Stimulated activated CD8-positive, alpha-beta memory T cell treated with anti-CD3 and anti-CD28 coated beads, Interleukin-7, amount 100 ng/mL, for 1 hour (primary cell): ENCODE measurements around the gene NABP1.
A peak's percentile ranks its signal among the peaks of the same experiment; 100 is the strongest.

Experiments used
- DNase-seq, 2 donors: peaks; one replicate each; pipeline ENCODE4 v3.0.0-alpha.2; 2020; ENCODE audit warnings: low read depth in 2 of 2

NABP1 gene

DNA sequence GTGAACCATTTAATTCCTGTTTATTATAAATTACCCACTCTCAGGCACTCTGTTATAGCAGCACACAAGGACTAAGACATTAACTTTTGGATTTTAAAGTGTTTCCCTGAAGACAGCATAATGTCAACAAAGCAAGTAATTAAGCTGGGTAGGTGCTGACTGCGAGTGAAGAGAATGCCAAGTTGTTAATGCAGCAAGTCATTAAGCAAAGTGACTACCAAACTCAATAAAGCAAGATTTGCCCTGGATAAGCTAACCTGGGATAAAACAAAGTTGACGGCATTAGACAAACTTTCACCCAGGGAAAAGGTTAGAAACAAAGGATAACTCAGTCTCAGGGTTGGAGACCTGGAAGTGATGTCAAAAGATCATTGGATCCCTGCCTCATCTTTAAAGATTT lies 28.4 kb upstream of the NABP1 start:
- DNase-seq = no peak

DNA sequence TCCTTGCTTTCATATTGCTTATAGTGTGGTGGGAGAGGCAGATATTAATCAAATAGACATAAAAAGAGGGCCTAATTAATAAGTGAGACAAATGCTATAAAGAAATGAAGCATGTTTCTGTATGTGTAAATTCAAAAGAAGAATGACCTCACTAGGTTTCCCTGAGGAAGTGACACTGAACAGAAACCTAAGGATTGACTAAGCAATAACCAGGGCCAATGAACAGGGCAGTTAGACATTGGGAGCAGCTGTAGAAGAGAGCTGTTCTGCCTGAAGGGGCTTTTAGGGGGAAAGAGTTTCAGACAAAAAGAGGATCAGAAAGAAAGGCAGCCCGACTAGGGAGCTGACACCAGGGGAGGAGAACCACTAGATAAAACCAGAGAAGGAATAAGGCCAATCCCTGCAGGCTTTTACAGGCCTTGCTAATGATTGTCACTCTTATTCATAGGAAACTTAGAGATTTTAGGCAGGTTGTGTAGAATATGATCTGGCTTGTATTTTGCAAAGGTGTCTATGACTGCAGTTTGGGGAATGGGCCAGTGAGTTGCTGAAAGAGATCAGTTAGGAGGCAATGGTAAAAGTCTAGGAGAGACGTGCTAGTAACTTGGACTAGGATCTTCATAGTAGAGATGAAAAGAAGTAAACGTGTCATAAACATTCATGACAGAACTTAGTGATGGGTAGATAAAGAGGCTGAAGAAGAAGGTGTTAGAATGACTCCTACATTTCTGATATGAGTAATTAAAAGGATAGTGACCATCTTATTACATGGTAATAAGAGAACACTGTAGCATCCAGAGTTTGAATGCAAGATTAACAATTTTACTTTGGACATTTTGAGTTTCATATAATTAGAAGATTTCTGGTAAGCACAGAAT lies 26.8 kb upstream of the NABP1 start:
- DNase-seq = no peak

DNA sequence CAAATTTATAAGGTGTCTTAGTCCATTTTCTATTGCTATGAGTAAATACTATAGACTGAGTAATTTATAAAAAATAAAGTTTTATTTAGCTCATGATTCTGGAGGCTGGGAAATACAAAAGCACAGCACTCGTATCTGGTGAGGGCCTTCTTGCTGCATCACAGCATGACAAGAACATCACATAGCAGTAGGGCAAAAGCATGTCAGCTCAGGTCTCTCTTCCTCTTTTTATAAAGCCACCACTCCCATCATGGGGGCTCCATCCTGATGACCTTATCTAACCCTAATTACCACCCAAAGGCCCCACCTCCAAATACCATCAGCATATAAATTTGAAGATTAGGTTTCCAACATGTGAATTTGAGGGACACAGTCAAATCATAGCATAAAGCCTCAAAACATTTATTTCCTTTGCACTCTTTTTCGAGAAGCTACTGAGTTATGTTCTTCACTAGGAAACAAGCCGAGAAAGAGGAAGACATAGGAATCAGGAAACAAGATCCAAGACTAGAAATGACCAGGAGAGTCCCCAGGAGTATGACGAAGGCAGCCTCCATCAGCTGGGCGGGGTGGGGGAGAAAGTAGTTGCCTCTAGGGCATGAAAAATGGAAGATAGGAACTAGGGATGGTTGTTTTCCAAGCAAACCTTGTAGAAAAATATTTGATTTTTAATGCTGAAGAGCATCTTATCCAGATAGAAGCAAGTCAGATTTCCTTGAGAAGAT lies 24.1 kb upstream of the NABP1 start:
- no peak for DNase-seq

DNA sequence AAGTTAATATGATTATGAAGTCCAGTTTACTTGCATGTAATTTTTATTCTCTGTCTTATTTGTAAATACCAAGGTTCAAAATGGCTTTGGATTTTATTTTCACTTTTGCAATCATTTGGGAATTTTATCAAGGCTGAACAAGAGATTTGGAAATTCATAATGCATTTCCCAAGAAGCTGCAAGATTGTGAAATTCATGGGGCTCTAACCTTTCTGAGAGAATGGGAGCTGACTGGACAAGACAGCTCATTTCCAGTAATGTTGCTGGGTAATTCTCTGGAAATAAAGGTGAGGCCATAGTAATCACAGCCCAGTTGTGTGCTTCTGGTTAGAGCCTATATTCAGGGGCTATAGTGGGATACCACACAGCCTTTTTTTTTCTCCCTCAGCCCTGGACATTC lies 21.5 kb upstream of the NABP1 start:
- no peak for DNase-seq

DNA sequence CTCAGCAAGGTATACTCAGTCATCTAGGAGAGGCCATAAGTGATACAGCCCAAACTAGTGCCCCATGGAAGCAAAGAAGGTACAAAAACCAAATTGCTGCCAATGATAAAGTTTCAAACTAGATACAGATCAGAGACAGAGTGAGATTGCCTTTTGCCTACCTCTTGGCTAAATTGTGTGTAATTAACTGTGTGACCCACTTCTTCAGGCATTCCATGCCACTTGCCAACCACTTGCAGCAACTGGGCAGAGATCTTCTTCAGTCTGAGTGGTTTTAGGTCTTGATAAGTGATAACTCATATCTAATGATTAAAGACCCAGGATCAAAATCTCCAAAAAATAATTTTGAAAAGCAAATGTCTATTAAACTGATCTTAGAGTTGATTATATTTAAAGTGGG lies 21.1 kb upstream of the NABP1 start:
- no peak for DNase-seq

DNA sequence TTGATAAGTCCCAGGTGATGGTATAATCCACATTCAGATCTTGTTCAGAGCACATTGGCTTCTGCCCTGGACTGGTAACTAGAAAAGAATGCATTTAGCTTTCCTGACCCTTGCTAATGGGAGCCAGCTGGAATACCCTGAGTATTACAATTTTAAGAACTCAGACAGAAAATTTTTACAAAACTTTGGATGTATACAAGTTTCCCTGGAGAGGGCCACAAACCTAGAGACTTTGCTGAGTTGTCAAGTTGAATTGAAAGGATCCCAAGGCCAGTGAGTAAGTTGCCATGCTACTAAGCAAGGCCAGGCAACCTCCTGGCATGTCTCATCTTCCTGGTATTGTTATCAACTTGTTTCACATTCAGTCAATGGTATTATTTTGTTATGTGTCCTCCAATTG lies 20.0 kb upstream of the NABP1 start:
- no peak for DNase-seq

DNA sequence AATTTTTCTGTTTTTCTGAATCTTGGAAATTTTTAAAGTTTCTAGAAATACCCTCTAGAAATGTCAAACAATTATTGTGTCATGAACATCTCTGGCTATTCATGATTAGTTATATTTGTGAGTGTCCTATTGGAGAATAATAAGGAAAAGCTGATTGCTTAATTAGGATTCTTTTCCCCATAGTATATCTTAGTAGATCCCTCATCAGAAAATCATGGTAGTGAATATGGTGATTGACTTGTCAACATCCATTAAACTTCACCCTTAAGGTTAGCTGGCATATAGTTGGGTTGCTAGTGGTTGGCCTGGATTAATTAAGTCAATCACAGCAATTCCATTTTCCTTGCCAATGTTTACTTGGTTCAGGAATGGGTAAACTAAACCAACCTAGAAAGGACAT lies 18.7 kb upstream of the NABP1 start:
- DNase-seq = no peak

DNA sequence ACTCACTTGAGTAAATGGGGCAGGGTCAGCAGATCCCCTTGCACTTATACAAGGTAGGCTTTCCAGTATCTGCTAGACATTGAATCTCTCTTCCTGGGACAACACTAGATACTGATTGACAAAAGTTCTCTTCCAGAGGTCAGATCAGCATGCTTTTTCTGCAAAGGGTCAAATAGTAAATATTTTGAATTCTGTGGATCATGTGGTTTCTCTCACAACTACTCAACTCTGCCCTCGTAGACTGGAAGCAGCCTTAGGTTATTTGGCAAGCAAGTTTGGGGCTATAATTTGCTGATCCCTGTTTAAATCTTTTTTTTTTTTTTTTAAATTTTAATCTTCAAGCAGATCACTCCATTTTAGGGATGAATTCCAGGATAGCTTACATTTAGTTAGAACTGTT lies 17.4 kb upstream of the NABP1 start:
- no peak for DNase-seq

DNA sequence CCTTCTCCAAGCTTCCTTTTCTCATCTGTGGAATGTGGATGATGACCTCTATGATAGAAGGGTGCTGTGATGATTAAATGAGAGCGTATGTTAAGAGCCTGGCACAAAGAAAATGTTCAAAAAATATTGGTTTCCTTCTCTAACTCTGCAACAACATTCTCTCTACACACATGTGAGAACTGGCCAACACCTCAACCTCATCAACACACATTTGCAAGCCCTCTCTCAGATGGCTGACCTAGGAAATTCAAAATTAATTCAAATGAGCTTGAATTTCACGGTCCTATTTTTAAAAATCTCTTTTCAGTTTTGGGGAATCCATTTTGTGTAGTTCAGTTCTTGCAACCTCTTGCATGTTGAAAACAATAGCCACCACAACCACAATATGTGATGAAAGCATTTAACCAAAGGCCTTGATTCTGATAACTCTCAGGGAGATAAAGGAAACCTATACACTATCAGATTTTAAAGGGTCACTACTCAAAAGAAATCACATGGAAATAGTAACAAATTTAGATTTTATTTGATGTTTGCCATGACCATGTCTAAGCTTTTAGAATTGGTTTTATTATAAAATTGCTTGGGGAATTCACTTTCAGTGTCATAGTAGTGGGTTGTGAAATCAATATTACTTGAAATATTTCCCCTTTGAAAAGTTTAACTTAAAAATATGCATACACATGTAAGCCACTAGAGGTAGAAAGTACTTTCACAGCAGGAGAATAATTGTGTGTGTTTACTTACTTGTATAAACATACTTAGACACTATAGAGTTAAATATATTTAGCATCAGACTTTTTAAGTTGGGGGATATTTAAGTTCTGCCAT lies 16.6 kb upstream of the NABP1 start:
- no peak for DNase-seq

DNA sequence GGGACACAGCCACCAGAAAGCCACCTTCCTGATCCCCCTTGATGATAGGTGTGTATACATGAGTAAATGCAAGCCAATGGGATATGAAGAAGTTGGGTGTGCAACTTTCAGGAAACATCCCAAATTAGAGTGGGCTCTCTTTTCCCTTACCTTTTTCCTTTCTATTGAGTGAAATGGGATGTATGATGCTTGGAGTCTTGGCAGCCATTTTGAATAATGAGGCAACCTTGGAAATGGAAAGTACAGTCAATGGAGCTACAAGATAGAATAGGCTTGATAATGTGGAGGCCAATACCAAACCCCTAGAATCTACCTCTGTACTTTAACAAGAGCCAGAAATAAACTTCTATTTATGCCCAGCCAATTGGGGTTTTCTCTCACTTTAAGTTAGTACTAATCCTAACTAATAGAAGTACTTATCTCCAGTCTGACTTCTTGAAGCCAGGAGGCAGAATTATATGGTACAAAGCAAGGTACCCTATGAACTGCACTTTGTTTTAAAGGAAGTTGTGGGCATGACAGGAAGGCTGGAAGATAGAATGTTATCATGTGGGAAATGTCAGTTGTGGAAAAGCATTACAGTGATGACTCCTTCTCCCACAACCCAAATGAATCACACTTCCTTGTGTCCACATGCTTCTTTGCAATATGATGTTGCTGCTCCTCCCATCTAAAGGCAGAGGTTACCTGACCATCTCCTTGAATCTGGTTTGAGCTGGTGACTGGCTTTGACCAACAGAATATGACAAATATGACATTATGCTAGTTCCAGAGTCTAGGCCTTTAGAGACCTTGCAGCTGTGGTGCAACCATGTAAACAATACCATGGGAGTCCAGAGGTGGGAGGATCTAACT lies 12.9 kb upstream of the NABP1 start:
- no peak for DNase-seq

DNA sequence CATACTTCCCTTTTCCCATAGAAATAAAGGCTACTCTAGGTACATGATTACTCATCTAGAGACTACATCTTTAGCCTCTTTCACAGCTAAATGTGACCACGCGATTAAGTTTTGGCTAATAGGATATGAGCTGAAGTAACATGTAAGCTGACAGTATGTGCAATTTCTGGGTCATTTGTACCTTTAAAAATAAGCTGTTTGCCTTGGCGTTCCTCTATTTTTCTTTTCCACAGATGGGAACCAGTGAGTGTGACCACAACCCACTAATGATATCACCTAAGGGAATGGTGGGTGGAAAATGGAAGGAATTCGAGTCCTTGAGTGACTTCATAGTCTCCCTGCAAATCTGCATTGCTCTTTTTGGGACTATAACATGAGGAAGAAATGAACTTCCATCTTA lies 11.7 kb upstream of the NABP1 start:
- no peak for DNase-seq

DNA sequence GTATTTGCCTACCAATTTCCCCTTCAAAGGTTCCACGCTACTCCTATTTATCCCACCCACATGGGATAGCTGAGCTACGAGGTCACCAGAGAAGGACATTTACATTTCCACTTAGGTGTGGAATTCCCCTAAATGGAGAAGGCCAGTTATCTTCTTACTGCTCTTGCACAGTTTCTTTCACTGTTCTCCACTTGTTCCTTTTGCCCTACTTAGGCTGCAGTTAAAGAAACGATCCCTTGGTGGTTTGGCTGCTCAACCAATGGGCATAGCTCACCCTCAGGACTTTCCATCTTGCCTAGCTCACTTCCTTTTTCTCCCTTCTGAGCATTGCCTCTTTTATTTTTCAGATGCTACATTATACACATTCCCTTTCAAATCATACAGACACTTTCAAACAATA lies 11.2 kb upstream of the NABP1 start:
- DNase-seq = no peak

DNA sequence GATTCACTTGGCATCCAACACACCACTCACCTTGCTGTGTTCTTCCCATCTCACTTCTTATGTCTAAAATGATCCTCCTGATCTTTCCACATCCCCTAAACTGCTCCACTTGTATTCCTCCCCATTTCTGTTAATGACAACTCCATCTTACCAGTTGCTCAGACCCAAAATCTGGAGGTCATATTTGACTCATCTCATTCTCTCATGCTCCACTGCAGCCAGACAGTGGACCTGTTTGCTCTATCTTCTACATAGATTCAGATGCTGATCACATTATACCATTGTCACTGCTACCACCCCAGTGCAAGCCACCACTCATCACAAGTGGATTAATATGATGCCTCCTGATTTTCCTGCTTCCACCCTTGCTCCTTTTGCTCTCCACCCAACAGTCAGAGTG lies 7.9 kb upstream of the NABP1 start:
- DNase-seq = no peak

DNA sequence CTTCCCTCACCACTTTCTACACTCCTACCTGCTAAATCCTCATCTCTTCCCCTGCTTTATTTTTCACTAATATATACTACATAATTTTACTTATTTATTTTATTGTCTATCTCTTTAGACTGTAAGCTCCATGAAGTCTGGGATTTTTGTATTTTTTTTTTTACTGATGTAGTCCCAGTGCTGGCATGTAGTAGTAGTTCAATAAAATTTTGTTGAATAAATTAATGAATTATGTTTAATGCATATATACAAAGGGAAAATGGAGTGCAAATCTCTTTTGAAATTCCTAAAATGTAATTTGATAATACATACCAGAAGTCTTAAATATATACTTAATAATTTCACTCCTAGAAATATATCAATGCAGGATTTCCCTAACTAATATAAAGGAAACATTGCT lies 7.1 kb upstream of the NABP1 start:
- no peak for DNase-seq

DNA sequence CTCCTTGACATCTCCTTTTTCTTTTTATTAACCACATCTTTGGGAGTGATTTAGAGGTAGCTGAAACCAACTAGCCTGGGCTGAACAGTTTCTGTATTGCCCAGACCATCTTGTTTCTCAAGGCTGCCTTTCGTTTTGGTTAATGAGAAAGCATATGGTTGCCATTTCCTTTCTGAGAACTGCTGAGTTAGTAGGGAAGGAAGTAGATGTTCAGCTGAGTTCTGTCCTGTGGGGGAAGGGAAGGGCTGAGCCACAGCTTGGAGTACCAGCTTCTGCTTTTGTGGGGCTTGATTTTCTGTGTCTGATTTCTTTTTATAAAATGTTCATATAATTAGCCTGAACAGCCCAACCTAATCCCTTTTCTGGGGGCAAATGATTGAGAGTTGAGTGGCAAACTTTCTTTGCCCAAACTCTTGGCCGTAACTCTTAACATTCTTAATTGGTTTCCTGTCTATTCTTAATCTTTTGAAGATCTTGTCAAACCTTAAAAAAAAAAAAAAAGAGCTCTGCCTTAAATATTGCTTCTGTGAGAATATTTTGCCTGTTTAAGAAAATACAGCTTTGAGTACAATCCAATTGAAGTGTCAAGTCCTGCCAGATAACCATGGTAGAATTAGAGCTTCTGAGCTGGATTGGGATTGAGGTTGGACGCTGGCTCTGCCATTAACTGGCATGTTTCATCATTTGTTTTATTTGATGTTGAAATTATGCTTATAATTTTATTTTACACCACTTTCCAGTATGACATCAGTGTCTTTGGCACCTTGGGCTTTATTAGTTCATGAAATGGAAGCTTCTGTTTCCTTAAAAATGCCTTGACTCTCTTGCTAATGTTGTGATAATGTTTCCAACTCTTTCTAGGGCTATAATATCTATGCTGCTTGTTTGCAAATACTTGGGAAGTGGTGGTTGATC lies 1.9 kb upstream of the NABP1 start:
- peak; percentile 30 to 36 for DNase-seq

DNA sequence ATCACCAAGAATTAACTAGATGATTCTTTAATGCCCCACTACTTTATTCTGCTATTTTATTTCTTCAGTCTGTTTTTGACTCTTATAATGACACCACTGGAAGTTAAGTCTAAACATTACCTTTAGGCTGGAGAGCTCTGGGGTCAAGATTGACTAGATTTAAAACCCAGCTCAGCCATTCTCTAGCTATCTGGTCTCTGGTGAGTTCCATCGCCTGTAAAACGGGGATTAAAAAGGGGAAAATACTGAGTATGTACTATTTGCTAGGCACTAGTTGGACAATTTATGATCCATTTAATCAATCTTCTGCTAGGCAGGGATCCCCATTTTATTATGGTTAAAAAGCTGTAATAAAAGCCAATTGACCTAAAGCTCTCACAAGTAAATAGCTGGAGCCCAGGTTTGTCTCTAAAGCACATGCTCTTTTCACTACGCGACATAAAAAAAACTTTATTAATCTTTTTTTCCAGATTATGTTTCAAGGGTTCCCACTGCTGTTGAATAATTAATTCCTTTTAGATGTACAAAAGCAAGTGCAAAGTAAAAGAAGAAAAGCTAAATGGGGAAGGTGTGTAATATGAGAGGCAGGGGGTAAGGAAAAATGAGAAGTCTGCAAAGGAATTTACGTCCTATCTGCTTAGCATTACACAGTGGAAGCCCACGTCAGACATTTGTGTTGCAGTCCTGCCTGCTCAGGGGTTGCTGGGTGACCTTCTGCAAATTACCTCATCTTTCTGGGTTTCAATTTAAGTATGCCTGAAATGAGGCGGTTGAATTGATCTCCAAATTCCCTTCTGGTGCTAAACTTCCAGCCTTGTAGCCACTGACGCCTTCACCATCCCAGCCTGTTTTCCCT lies 918 bp upstream of the NABP1 start:
- DNase-seq = peak in 1 of 2 donors; percentile 12

DNA sequence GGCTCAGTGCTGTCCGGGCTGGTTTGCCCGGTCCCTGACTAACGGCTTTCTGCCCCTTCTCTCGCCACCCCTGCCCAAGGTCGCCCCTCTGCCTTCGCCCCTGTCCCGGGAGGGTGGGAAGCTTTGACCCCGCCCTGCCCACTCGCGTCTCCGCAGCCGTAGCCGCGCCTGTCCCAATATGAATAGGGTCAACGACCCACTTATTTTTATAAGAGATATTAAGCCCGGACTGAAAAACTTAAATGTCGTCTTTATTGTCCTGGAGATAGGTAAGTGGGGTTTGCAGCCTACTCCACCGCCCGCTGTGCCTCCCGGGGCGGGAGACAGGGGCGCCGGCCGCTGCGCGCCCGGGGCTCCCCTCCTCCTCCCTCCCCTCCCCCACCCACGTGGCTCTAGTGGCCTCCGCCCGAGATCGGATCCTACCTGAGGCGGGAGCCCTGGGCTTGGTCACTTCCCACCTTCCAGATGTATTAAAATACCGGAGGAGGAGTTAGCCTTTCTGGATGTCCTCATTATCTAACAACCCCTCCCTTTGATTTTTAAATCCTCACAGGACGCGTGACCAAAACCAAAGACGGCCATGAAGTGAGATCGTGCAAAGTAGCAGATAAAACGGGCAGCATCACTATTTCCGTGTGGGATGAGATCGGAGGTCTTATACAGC lies 633 bp downstream of the NABP1 start:
- peak in 1 of 2 donors; percentile 14 for DNase-seq

DNA sequence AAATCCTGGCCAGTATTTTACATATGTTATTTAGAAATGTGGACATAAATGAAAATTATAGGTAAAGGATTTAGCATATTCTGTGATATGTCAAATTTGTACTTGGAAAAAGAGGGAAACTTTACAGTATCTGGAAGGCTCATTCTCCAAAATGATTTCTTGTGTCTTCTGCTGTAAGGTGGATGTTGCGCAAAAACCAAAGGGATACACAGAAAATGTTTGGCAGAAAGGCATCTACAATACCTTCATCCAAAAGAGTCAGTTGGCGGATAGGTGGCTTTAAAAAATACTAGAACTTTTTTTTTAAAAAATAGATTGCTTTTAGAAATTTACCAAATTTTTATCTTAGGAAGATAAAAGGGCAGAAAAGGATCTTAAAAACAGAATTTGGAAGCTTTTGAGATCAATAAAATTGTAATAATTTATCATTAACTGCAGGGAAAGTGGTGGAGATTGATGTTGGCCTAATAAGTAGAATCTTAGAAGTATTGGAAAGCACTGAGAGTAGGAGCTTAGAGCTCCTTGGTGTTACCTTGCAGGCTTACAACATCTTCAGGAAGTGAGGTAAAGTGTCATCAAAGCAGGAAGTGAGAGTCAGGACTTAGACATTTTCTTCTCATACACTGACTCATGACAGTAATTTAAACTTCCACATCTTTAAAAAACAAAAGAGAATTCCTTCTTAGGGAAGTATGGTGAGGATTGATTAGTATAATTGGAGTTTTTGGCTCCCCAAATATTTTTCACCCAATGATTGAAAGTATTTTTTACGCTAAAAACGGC lies 2.1 kb downstream of the NABP1 start:
- DNase-seq = no peak
